MM.1S (cell line): Measurements from ENCODE around the gene SYT9.

ENCODE experiments used
- DNase-seq: peaks from one replicate; pipeline ENCODE4 v3.0.0-alpha.2; 2015
- H2AFZ ChIP-seq: fragments of 300-600 bp; sonication (generic); 2 replicates; pipeline ENCODE4 v1.6.0; 2016; ENCODE audit warnings: antibody characterized with exemption, low read length
- H3F3A ChIP-seq: fragments of 300-600 bp; sonication (generic); 2 replicates; pipeline ENCODE4 v1.6.1; 2016; ENCODE audit warnings: mild to moderate bottlenecking, antibody characterized with exemption, low read length, moderate library complexity, mixed read lengths; ENCODE audit not compliant: insufficient read depth
- H3K27ac ChIP-seq: fragments of 300-600 bp; sonication (generic); 2 replicates; pipeline ENCODE4 v1.5.1; 2016; ENCODE audit warnings: mild to moderate bottlenecking, low read length
- H3K27me3 ChIP-seq: fragments of 300-600 bp; sonication (generic); replicated peaks from 2 replicates; pipeline ENCODE4 v1.6.0; 2016; ENCODE audit warnings: low read length; ENCODE audit not compliant: insufficient read depth
- H3K36me3 ChIP-seq: fragments of 300-600 bp; sonication (generic); replicated peaks from 2 replicates; pipeline ENCODE4 v1.6.1; 2016; ENCODE audit warnings: mild to moderate bottlenecking, low read length, mixed read lengths; ENCODE audit not compliant: insufficient read depth
- H3K4me1 ChIP-seq: fragments of 300-600 bp; sonication (generic); 2 replicates; pipeline ENCODE4 v1.6.1; 2016; ENCODE audit warnings: low read length, mixed read lengths
- H3K4me2 ChIP-seq: fragments of 300-600 bp; sonication (generic); 2 replicates; pipeline ENCODE4 v1.6.0; 2016; ENCODE audit warnings: low read depth, low read length
- H3K4me3 ChIP-seq: fragments of 300-600 bp; sonication (generic); 2 replicates; pipeline ENCODE4 v1.5.1; 2016; ENCODE audit warnings: low read length, mixed read lengths
- H3K79me2 ChIP-seq: fragments of 300-600 bp; sonication (generic); 2 replicates; pipeline ENCODE4 v1.6.1; 2016; ENCODE audit warnings: mixed run types, low read length, mixed read lengths
- H3K9ac ChIP-seq: fragments of 300-600 bp; sonication (generic); 2 replicates; pipeline ENCODE4 v1.6.1; 2016; ENCODE audit warnings: low read length, mixed read lengths
- H3K9me2 ChIP-seq: fragments of 300-600 bp; sonication (generic); replicated peaks from 2 replicates; pipeline ENCODE4 v1.6.1; 2016; ENCODE audit warnings: mild to moderate bottlenecking, low read length, mixed read lengths; ENCODE audit not compliant: insufficient read depth
- H3K9me3 ChIP-seq: fragments of 300-600 bp; sonication (generic); replicated peaks from 2 replicates; pipeline ENCODE4 v1.6.1; 2016; ENCODE audit warnings: mild to moderate bottlenecking, low read length, mixed read lengths; ENCODE audit not compliant: insufficient read depth
- H4K20me1 ChIP-seq: fragments of 300-600 bp; sonication (generic); 2 replicates; pipeline ENCODE4 v1.6.1; 2016; ENCODE audit warnings: mild to moderate bottlenecking, low read length, moderate library complexity, mixed read lengths; ENCODE audit not compliant: insufficient read depth
- CTCF ChIP-seq: fragments of 300-600 bp; sonication (generic); IDR thresholded peaks from 2 replicates; pipeline ENCODE4 v1.5.1; 2016; ENCODE audit warnings: antibody characterized with exemption, low read length, mixed read lengths
- EZH2 ChIP-seq: fragments of 300-600 bp; sonication (generic); optimal IDR thresholded peaks from 2 replicates; pipeline ENCODE3; 2017; ENCODE audit warnings: low read depth, mild to moderate bottlenecking, antibody characterized with exemption, low read length, mixed read lengths
- EZH2phosphoT487 ChIP-seq: fragments of 300-600 bp; sonication (generic); IDR thresholded peaks from 2 replicates; pipeline ENCODE4 v1.6.1; 2018; ENCODE audit warnings: antibody characterized with exemption, low read length

SYT9 gene

GRCh38 chr11:7275133-7275532 lies 23.4 kb downstream of the SYT9 start:
- no peaks in the 10 kb centered on the region for H3K9me2 ChIP-seq
- H3K4me1 ChIP-seq = no peaks in the 10 kb centered on the region
- TF ChIP-seq EZH2 = no peak
- no peak for TF ChIP-seq EZH2phosphoT487
- no peak for TF ChIP-seq CTCF
- no peak overlapping the region for H3K27ac ChIP-seq
- H3K79me2 ChIP-seq = no peaks in the 10 kb centered on the region
- DNase-seq = no peak
- H3F3A ChIP-seq = no peaks in the 10 kb centered on the region
- no peaks in the 10 kb centered on the region for H3K27me3 ChIP-seq
- no peaks in the 10 kb centered on the region for H3K9me3 ChIP-seq
- no peak overlapping the region for H2AFZ ChIP-seq
- no peak overlapping the region for H3K4me3 ChIP-seq
- H3K36me3 ChIP-seq = no peaks in the 10 kb centered on the region
- no peak overlapping the region for H3K9ac ChIP-seq
- H4K20me1 ChIP-seq = no peaks in the 10 kb centered on the region
- H3K4me2 ChIP-seq = no peak overlapping the region

GRCh38 chr11:7278314-7278917 lies 26.7 kb downstream of the SYT9 start:
- H3K27me3 ChIP-seq = no peaks in the 10 kb centered on the region
- H3F3A ChIP-seq = no peaks in the 10 kb centered on the region
- H3K9me3 ChIP-seq = no peaks in the 10 kb centered on the region
- no peaks in the 10 kb centered on the region for H3K36me3 ChIP-seq
- no peak overlapping the region for H3K9ac ChIP-seq
- H3K4me3 ChIP-seq = no peak overlapping the region
- no peaks in the 10 kb centered on the region for H3K79me2 ChIP-seq
- H3K27ac ChIP-seq = no peak overlapping the region
- TF ChIP-seq CTCF (peak; percentile 73), EZH2phosphoT487 (no peak)
- DNase-seq = peak; percentile 61
- no peak overlapping the region for H2AFZ ChIP-seq
- no peaks in the 10 kb centered on the region for H4K20me1 ChIP-seq
- H3K9me2 ChIP-seq = no peaks in the 10 kb centered on the region
- no peak overlapping the region for H3K4me2 ChIP-seq
- no peaks in the 10 kb centered on the region for H3K4me1 ChIP-seq

- Histone ChIP-seq H3K27ac (no peak overlapping the region), H2AFZ (no peak overlapping the region), H3K79me2 (no peaks in the 10 kb centered on the region), H3K4me2 (no peak overlapping the region), H3K4me1 (no peaks in the 10 kb centered on the region), H3K9ac (no peak overlapping the region), H3K36me3 (no peaks in the 10 kb centered on the region), H3K9me3 (no peaks in the 10 kb centered on the region), H3K27me3 (no peaks in the 10 kb centered on the region), H3K9me2 (no peaks in the 10 kb centered on the region), H3F3A (no peaks in the 10 kb centered on the region), H4K20me1 (no peaks in the 10 kb centered on the region), H3K4me3 (no peak overlapping the region)
- TF ChIP-seq CTCF (no peak), EZH2phosphoT487 (no peak), EZH2 (no peak)
- DNase-seq = no peak
These were observed 28.0 kb downstream of the SYT9 start for GRCh38 chr11:7279676-7280075.
